ENCODE measurements around the gene KRT7. TPM values are rescaled to one million over a fixed set of nuclear protein-coding genes. Genes with fewer than 3 reads are reported as not detected.

Gene KRT7
- total and polyA plus RNA-seq, 2 donors (not counting 1 experiment from before 2014, with no cell fraction given) = not detected

- Histone ChIP-seq H3K9ac (ENCODE audit: low read length) (no peak overlapping the region), H3K79me2 (ENCODE audit: control insufficient read depth, insufficient read depth, low read length) (no peaks in the 10 kb centered on the region), H4K20me1 (ENCODE audit: control insufficient read depth, insufficient read depth, low read length, poor library complexity, severe bottlenecking) (no peaks in the 10 kb centered on the region), H2AFZ (ENCODE audit: insufficient read depth, low read depth, low read length, poor library complexity, severe bottlenecking) (no peak overlapping the region), H3K27me3 (replicated peaks in 1 of 4; ENCODE audit: control extremely low read depth in 1 of 4, control insufficient read depth in 3 of 4, insufficient read depth in 4 of 4, low read length in 3 of 4) (peaks cover 0 to 27% (median 5%) of the 10 kb centered on the region in 4 experiments), H3K9me3 (ENCODE audit: control extremely low read depth in 1 of 3, control insufficient read depth in 2 of 3, insufficient read depth in 1 of 3, low read length in 2 of 3) (no peaks in the 10 kb centered on the region), H3K4me2 (replicated peaks; ENCODE audit: low read depth, low read length, poor library complexity, severe bottlenecking) (no peak overlapping the region), H3K4me3 (ENCODE audit: control extremely low read depth in 1 of 5, extremely low read depth in 1 of 5, insufficient read depth in 1 of 5, low read depth in 2 of 5, low read length in 4 of 5) (no peak overlapping the region), H3K27ac (ENCODE audit: low read length in 2 of 2) (no peak overlapping the region), H3K4me1 (ENCODE audit: control insufficient read depth in 2 of 2, insufficient read depth in 2 of 2, low read length in 2 of 2) (peaks cover 4% of the 10 kb centered on the region in 2 donors), H3K36me3 (replicated peaks in 1 of 2; ENCODE audit: control extremely low read depth in 1 of 2, control insufficient read depth in 1 of 2, extremely low read depth in 1 of 2, insufficient read depth in 2 of 2, low read length in 1 of 2) (no peaks in the 10 kb centered on the region)
- Mint-ChIP-seq H3K9me3 (ENCODE audit: insufficient read depth) (no peaks in the 10 kb centered on the region), H3K27me3 (peaks cover 56% of the 10 kb centered on the region), H3K4me1 (peaks cover 6% of the 10 kb centered on the region), H3K4me3 (no peak overlapping the region), H3K27ac (no peak overlapping the region)
- ATAC-seq (ENCODE audit: low read depth) (no peak), DNase-seq (no peak)
- ChIA-PET POLR2A (no interaction called here), CTCF (no interaction called here)
- 80% methylated on average over 1 of the region's 3 CpGs for WGBS (ENCODE audit: insufficient coverage)
- TF ChIP-seq EZH2 (IDR thresholded peaks at IDR 0.05; ENCODE audit: borderline replicate concordance, insufficient read depth, low read depth, low read length, poor library complexity, severe bottlenecking) (no peak), CTCF (IDR thresholded peaks at IDR 0.05) (no peak)
- intact Hi-C loops (cut with micrococcal nuclease) = no loop called here
Observed at GRCh38 chr12:52275686-52276085, 42.6 kb downstream of the KRT7 start.

- Mint-ChIP-seq H3K9me3 (ENCODE audit: insufficient read depth) (no peaks in the 10 kb centered on the region), H3K4me3 (no peak overlapping the region), H3K4me1 (peaks cover 6% of the 10 kb centered on the region), H3K27me3 (peaks cover 57% of the 10 kb centered on the region), H3K27ac (no peak overlapping the region)
- CTCF ChIA-PET = interaction anchor here (0.7 to 2.8 kb wide), 7 partner anchors 9 to 630 kb away, joined by 3 to 11 read pairs (median 3); no protein-coding TSS in a partner anchor
- Histone ChIP-seq H4K20me1 (ENCODE audit: control insufficient read depth, insufficient read depth, low read length, poor library complexity, severe bottlenecking) (no peaks in the 10 kb centered on the region), H2AFZ (ENCODE audit: insufficient read depth, low read depth, low read length, poor library complexity, severe bottlenecking) (no peak overlapping the region), H3K9ac (ENCODE audit: low read length) (no peak overlapping the region), H3K27me3 (replicated peaks in 1 of 4; ENCODE audit: control extremely low read depth in 1 of 4, control insufficient read depth in 3 of 4, insufficient read depth in 4 of 4, low read length in 3 of 4) (peaks cover 0 to 29% (median 5%) of the 10 kb centered on the region in 4 experiments), H3K79me2 (ENCODE audit: control insufficient read depth, insufficient read depth, low read length) (no peaks in the 10 kb centered on the region), H3K9me3 (ENCODE audit: control extremely low read depth in 1 of 3, control insufficient read depth in 2 of 3, insufficient read depth in 1 of 3, low read length in 2 of 3) (no peaks in the 10 kb centered on the region), H3K36me3 (replicated peaks in 1 of 2; ENCODE audit: control extremely low read depth in 1 of 2, control insufficient read depth in 1 of 2, extremely low read depth in 1 of 2, insufficient read depth in 2 of 2, low read length in 1 of 2) (no peaks in the 10 kb centered on the region), H3K4me3 (ENCODE audit: control extremely low read depth in 1 of 5, extremely low read depth in 1 of 5, insufficient read depth in 1 of 5, low read depth in 2 of 5, low read length in 4 of 5) (no peak overlapping the region), H3K27ac (ENCODE audit: low read length in 2 of 2) (no peak overlapping the region), H3K4me2 (replicated peaks; ENCODE audit: low read depth, low read length, poor library complexity, severe bottlenecking) (no peak overlapping the region), H3K4me1 (ENCODE audit: control insufficient read depth in 2 of 2, insufficient read depth in 2 of 2, low read length in 2 of 2) (peaks cover 4% of the 10 kb centered on the region in 2 donors)
- intact Hi-C loops (cut with micrococcal nuclease) = no loop called here
- DNase-seq = no peak
- ATAC-seq (ENCODE audit: low read depth) = no peak
- no peak for TF ChIP-seq EZH2 (IDR thresholded peaks at IDR 0.05; ENCODE audit: borderline replicate concordance, insufficient read depth, low read depth, low read length, poor library complexity, severe bottlenecking)
- TF ChIP-seq CTCF (IDR thresholded peaks at IDR 0.05) = no peak
- WGBS (ENCODE audit: insufficient coverage) = 63% methylated on average over 5 of the region's 9 CpGs
- POLR2A ChIA-PET = no interaction called here
Observed at GRCh38 chr12:52277486-52278245, 44.6 kb downstream of the KRT7 start.
